SU-DHL-6 (cell line): ENCODE data around the gene TCEA3.
"Not testable (repeated sequence)": the region's sequence is repeated elsewhere in the genome, so short reads cannot be mapped to it uniquely, and the experiment has no call there.

ENCODE experiments used
- H2AFZ ChIP-seq: fragments of 200-600 bp; sonication (generic); 2 replicates; pipeline ENCODE4 v1.6.1; 2014; ENCODE audit warnings: low read depth, mild to moderate bottlenecking, moderate library complexity, mixed read lengths, antibody characterized with exemption, low read length; ENCODE audit not compliant: severe bottlenecking
- H3F3A ChIP-seq: fragments of 200-600 bp; shearing (Covaris generic); 2 replicates; pipeline ENCODE4 v1.6.0; 2016; ENCODE audit warnings: antibody characterized with exemption, mild to moderate bottlenecking; ENCODE audit not compliant: insufficient read depth
- H3K27ac ChIP-seq: fragments of 200-600 bp; sonication (generic); 2 replicates; pipeline ENCODE4 v1.5.1; 2016; ENCODE audit warnings: low read depth, mild to moderate bottlenecking, low read length, moderate library complexity, mixed read lengths
- H3K27me3 ChIP-seq: fragments of 200-600 bp; sonication (generic), shearing (Covaris generic); 2 replicates; pipeline ENCODE4 v1.6.0; 2014; ENCODE audit warnings: mild to moderate bottlenecking, low read length
- H3K36me3 ChIP-seq: fragments of 200-600 bp; sonication (generic); 2 replicates; pipeline ENCODE4 v1.6.1; 2014; ENCODE audit warnings: mild to moderate bottlenecking, low read length, mixed read lengths
- H3K4me2 ChIP-seq: fragments of 300-600, 200-600 bp; shearing (Covaris generic), sonication (generic); 2 replicates; pipeline ENCODE4 v1.6.0; 2014; ENCODE audit warnings: low read length, low read depth, mild to moderate bottlenecking; ENCODE audit not compliant: poor library complexity, severe bottlenecking
- H3K4me3 ChIP-seq: fragments of 200-600 bp; sonication (generic); 2 replicates; pipeline ENCODE4 v1.5.1; 2014; ENCODE audit warnings: antibody characterized with exemption, low read length, mild to moderate bottlenecking, mixed read lengths; ENCODE audit not compliant: insufficient read depth, poor library complexity, severe bottlenecking
- H3K79me2 ChIP-seq: fragments of 200-600 bp; sonication (generic); 2 replicates; pipeline ENCODE4 v1.6.1; 2014; ENCODE audit warnings: mild to moderate bottlenecking, low read length, moderate library complexity; ENCODE audit not compliant: insufficient read depth
- H3K9ac ChIP-seq: fragments of 200-600 bp; sonication (generic); 2 replicates; pipeline ENCODE4 v1.7.0; 2014; ENCODE audit warnings: mild to moderate bottlenecking, low read length
- H3K9me2 ChIP-seq: fragments of 200-600 bp; sonication (generic); replicated peaks from 2 replicates; pipeline ENCODE4 v1.6.1; 2014; ENCODE audit warnings: low read length; ENCODE audit not compliant: insufficient read depth
- H3K9me3 ChIP-seq: fragments of 200-600 bp; sonication (generic); 2 replicates; pipeline ENCODE4 v1.6.1; 2014; ENCODE audit warnings: low read length, mixed read lengths; ENCODE audit not compliant: insufficient read depth
- H4K20me1 ChIP-seq: fragments of 200-600 bp; sonication (generic); 2 replicates; pipeline ENCODE4 v1.6.1; 2014; ENCODE audit warnings: low read depth, mild to moderate bottlenecking, antibody characterized with exemption, low read length, moderate library complexity, mixed read lengths
- CTCF ChIP-seq: fragments of 200-600 bp; sonication (generic); IDR thresholded peaks from one replicate; pipeline ENCODE4 v1.5.1; 2017; ENCODE audit warnings: antibody characterized with exemption, mild to moderate bottlenecking, low read length, moderate library complexity; ENCODE audit not compliant: insufficient read depth, poor library complexity, severe bottlenecking
- EZH2phosphoT487 ChIP-seq: fragments of 200-600 bp; sonication (generic), shearing (Covaris generic); conservative IDR thresholded peaks from 2 replicates; pipeline ENCODE4 v1.6.1; 2018; ENCODE audit warnings: mild to moderate bottlenecking, antibody characterized with exemption, low read length, moderate library complexity, mixed read lengths

TCEA3 gene

GRCh38 chr1:23376890-23377811 is 47.4 kb downstream of the TCEA3 start:
- no peaks in the 10 kb centered on the region for H3K36me3 ChIP-seq
- TF ChIP-seq EZH2phosphoT487 (no peak), CTCF (no peak)
- no peak overlapping the region for H3K4me2 ChIP-seq
- H3K79me2 ChIP-seq = no peaks in the 10 kb centered on the region
- no peaks in the 10 kb centered on the region for H3F3A ChIP-seq
- no peaks in the 10 kb centered on the region for H4K20me1 ChIP-seq
- no peaks in the 10 kb centered on the region for H3K9me3 ChIP-seq
- no peak overlapping the region for H3K4me3 ChIP-seq
- H3K9me2 ChIP-seq = no peaks in the 10 kb centered on the region
- H3K27ac ChIP-seq = no peak overlapping the region
- H3K9ac ChIP-seq = no peak overlapping the region
- no peak overlapping the region for H2AFZ ChIP-seq
- no peaks in the 10 kb centered on the region for H3K27me3 ChIP-seq

- not testable (repeated sequence) for H3K79me2 ChIP-seq, H3K27ac ChIP-seq, H3F3A ChIP-seq, H3K9me3 ChIP-seq, H4K20me1 ChIP-seq, H3K9ac ChIP-seq, H3K27me3 ChIP-seq, H3K4me3 ChIP-seq, H2AFZ ChIP-seq, H3K36me3 ChIP-seq, H3K9me2 ChIP-seq, H3K4me2 ChIP-seq
These were observed 50.3 kb downstream of the TCEA3 start for GRCh38 chr1:23374079-23374735.

- TF ChIP-seq EZH2phosphoT487 = no peak
- TF ChIP-seq CTCF = no peak
- H3K4me3 ChIP-seq = no peak overlapping the region
- 0 out of 2 replicates have a peak, but pooled peaks cover 5% of the 10 kb centered on the region for H3K79me2 ChIP-seq
- H3K27me3 ChIP-seq = no peaks in the 10 kb centered on the region
- H4K20me1 ChIP-seq = no peaks in the 10 kb centered on the region
- H3F3A ChIP-seq = 0 out of 2 replicates have a peak, but pooled peaks cover 3% of the 10 kb centered on the region
- H3K4me2 ChIP-seq = no peak overlapping the region
- no peak overlapping the region for H2AFZ ChIP-seq
- no peaks in the 10 kb centered on the region for H3K36me3 ChIP-seq
- no peak overlapping the region for H3K27ac ChIP-seq
- no peaks in the 10 kb centered on the region for H3K9me2 ChIP-seq
- H3K9me3 ChIP-seq = no peaks in the 10 kb centered on the region
- H3K9ac ChIP-seq = no peak overlapping the region
These were observed 52.3 kb downstream of the TCEA3 start for GRCh38 chr1:23371987-23372880.
